HG02571 (cell line): Measurements from ENCODE around the gene SGIP1.

ENCODE experiments used
- ATAC-seq: cut with Tn5 transposase; IDR thresholded peaks from one replicate; pipeline ENCODE4 v1.9.1; 2021; ENCODE audit warnings: mild to moderate bottlenecking, moderate library complexity; ENCODE audit not compliant: unreplicated experiment

Gene SGIP1

GRCh38 chr1:66520655-66521054 is 13.3 kb upstream of the SGIP1 start:
- no peak for ATAC-seq

DNA sequence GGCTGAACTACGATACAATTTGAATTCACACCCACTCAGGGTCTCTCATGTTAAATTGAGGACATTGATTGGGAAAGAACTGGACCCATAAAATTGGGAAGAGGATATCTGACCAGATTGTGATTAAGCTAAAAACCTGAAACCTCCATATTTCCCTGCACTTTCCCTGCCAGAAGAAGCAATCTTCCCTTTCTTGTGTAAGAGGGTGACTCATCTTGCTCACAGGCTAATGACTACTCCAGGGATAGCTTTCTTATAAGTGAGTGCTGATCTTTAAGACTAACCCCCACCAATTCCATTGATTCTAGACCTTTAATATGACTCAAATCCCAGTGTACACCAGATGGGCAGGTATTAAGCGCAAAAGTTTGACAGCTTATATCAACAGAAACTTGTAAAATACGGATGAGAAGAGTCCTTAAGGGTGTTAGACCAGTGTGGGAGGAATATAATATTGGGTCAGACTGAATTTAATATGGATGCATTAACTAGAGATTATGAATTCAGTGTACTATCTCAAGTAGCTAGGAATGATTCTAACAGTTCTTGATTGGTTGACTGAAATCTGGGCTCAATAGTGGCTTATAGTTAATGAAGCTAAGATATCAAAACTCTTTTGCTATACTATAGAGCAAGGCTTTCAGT is 12.1 kb upstream of the SGIP1 start:
- ATAC-seq, result no peak

GRCh38 chr1:66523562-66523961 is 10.4 kb upstream of the SGIP1 start:
- no peak for ATAC-seq

GRCh38 chr1:66525086-66525485 is 8.9 kb upstream of the SGIP1 start:
- ATAC-seq, result no peak

- ATAC-seq, result no peak
Observed at GRCh38 chr1:66526036-66526435, 7.9 kb upstream of the SGIP1 start.

GRCh38 chr1:66526991-66527390 is 7.0 kb upstream of the SGIP1 start:
- no peak for ATAC-seq

DNA sequence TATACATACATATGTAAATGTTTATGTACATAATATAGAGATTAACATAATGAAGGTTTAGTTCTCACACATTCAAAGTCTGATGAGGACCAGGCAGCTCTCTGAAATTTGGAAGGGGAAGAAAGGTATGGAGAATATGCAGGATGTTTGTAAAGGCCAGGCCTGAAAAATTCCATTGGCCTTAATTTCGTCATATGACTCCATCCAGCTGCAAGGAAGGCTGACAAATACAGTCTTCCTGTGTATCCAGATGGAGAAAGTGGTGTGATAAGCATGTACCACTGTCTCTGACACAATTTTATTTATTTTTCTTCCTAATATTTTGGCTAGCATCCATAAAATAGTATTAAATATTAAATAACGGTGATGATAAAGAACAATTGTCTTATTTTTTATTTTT is 6.3 kb upstream of the SGIP1 start:
- no peak for ATAC-seq

- no peak for ATAC-seq
Observed at GRCh38 chr1:66528580-66528979, 5.4 kb upstream of the SGIP1 start.

GRCh38 chr1:66532214-66532613 is 1.7 kb upstream of the SGIP1 start:
- no peak for ATAC-seq

DNA sequence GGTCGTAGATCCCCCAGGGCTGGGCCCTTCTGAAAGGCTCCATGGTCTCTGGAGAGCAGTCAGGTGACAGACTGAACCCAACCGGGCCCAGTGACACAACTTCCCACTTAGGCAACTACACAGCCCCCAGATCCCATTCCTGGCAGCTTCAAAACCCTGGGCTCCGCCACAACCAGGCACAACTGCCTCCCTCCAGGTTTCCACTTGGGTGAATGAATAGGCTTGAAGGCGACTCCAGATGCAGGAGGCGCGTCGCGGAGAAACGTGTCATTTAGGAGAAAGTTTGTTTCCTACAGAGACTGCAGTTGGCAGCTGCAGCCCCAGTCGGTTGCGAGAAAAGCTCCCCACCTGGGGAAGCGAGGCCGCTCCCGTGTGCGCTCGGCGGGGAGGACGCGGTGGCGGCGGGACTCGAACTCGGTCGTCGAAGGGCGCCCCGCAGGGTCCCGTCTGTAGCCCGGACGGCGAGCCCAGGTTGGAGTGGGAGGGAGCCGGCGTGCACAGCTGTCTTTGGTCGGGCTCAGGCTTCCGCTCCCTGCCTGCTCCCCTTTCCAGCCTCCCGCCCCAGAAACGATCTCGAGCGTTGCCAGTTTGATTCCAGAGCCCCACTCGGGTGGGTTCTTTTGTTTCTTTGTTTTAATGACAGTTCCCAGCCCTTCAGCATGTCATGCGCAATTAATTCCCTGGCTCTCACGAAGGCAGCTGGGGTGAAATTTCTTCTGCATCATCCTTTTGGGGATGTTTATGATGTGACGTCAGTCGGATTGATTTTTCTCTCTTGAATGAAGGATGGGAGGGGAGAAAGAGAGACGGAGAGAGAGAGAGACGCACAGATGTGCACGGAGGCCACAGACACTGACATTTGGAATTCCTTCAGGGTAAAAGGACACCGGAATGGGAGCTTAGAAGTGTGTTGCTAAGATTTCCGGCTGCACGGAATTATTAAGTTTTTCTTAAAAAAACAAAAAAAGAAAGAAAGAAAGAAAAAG is 862 bp upstream of the SGIP1 start:
- ATAC-seq, result no peak

DNA sequence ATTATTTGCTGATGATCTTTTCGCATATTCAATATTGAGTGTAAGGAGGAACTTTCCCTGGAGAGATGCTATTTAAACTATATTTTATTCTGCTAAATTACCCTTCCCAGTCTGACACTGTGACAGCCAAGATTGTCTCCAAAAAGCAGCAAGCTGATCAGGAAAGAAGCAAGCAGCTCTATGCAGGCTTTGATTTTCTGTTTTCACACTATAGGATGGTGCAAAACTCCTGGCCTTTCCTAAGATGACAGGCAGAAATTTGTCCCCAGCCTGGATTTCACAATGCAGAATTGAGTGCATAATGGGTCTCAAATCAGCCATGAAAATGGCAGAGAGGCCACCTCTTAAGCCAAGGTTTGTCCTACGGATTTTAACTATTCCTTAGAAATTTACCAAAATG is 1.1 kb downstream of the SGIP1 start:
- ATAC-seq, result no peak

DNA sequence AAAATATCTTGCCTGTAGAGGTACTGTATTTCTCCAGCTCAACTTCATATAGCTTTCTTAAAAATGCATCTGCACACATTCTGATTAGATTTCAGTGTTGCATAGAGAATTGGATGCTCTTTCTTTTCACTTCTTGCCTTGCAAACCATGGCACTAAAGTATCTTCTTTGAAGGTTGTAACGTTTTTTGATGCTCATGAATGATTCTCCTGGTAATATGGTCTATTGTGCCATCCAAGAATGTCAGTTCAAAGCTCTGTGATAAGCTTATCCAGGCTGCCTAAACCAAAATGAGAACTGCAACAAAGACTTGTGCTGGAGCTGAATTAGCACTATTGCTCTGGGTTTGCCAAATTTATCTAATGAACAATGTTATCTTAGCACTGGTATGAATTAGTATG is 1.9 kb downstream of the SGIP1 start:
- ATAC-seq, result no peak

GRCh38 chr1:66537718-66538117 is 3.8 kb downstream of the SGIP1 start:
- ATAC-seq, result no peak

DNA sequence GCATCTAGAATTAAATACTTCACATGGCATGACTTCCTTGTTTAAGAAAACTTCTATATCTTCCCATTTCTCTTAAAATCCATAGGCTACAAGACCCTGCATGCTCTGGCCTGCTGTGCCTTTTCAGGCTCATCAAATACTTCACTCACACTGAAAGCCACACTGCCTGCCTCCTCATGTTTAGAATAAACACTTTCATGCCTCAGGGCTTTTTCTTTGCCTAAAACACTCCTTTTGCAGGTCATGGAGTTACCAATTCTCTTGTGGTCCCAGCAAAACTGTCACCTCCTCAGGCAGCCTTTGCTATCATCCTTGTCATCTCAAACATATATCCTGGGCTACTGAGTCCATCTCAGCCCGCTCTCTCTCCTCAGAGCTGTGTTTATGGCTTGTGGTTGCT is 5.5 kb downstream of the SGIP1 start:
- no peak for ATAC-seq

- ATAC-seq, result no peak
Observed at GRCh38 chr1:66540434-66541032, 6.6 kb downstream of the SGIP1 start.

- ATAC-seq, result no peak
Observed at GRCh38 chr1:66542314-66542713, 8.4 kb downstream of the SGIP1 start.

DNA sequence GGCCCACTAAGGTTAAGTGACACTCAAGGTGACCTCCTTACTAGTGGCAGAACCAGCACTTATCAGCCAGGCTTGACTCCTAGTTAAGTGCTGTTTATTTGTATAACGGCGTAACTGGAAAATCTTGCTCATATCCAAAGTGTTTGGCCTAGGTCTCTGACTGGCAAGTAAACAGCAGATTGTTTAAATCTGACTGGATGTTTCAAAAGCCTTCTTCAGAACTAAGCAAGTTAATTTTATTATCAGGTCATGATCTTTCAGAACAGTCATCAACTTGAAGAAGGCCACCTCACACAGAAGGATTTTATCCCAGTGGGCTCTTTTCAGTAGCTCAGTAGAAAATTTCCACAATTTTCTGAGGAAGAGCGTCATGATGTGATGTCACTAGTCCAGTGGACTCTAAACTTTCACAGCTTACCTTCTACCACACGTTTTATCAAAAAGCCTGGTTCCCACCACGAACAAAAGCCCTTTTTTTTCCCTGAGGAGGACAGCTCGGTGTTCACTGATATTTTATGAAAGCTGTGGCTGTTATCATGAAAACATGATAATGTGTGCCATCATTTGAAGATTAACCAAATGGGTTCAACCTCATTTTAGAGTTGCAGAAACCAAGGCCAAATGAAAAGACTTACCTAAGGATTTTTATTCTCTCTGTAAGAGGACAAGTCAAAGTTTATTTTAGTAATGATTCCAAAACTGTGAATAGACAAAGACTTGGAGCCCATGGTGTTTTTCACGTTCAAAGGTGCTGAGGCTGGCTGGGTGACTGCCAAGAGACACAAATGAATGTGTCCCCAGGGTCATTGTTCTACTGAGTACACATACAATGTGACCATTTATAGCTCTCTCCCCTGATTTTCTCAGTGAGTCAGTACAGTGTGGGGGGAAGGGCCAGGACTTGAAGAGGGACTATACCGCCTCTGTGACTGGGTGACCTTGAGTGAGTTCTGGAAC is 9.1 kb downstream of the SGIP1 start:
- no peak for ATAC-seq

GRCh38 chr1:66546047-66546810 is 12.3 kb downstream of the SGIP1 start:
- no peak for ATAC-seq

DNA sequence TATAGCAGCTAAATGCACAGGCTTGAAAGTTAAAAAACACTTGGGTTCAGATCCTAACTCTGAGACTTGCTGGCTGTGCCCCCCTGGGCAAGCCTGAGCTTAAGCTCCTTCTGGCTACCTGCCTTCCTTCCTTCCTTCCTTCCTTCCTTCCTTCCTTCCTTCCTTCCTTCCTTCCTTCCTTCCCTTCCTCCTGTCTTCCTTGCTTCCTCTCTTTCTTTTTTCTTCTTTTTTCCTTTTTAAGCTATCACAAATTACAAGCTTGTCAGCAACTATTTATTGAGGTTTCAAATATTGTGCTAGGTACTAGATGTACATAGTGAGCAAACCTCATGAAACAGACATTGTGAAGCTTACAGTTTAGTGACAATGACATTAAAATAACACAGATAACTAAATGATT is 15.1 kb downstream of the SGIP1 start:
- ATAC-seq, result no peak

GRCh38 chr1:66550243-66550642 is 16.3 kb downstream of the SGIP1 start:
- no peak for ATAC-seq
